Measurements from ENCODE around the gene RELN.

DNA sequence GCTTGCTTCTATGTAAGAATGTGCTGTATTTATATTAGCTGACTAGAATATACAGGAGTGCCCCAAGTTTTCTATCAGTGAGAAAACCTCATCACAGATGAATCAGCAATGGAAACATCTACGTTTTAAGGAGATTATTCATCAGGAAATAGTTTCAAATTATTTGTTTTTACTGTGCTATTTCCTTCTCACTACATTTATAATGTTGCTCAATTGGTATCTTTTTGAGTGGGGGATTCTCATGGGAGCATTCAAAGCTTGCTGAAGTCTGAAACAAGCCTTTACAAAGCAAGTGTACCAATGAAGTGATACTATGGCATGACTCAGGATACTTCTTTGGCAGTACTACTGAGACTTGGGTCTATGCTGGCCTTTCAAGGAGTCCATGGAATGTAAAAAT, 352.4 kb downstream of the RELN start:
- TF ChIP-seq, protein P1, sequence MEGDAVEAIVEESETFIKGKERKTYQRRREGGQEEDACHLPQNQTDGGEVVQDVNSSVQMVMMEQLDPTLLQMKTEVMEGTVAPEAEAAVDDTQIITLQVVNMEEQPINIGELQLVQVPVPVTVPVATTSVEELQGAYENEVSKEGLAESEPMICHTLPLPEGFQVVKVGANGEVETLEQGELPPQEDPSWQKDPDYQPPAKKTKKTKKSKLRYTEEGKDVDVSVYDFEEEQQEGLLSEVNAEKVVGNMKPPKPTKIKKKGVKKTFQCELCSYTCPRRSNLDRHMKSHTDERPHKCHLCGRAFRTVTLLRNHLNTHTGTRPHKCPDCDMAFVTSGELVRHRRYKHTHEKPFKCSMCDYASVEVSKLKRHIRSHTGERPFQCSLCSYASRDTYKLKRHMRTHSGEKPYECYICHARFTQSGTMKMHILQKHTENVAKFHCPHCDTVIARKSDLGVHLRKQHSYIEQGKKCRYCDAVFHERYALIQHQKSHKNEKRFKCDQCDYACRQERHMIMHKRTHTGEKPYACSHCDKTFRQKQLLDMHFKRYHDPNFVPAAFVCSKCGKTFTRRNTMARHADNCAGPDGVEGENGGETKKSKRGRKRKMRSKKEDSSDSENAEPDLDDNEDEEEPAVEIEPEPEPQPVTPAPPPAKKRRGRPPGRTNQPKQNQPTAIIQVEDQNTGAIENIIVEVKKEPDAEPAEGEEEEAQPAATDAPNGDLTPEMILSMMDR (IDR thresholded peaks at IDR 0.05 in 2 of 3, conservative IDR thresholded peaks at IDR 0.05 in 1 of 3; ENCODE audit: insufficient read depth in 2 of 3, low read depth in 1 of 3, low read length in 3 of 3), result no peak
- TF ChIP-seq, protein P2, sequence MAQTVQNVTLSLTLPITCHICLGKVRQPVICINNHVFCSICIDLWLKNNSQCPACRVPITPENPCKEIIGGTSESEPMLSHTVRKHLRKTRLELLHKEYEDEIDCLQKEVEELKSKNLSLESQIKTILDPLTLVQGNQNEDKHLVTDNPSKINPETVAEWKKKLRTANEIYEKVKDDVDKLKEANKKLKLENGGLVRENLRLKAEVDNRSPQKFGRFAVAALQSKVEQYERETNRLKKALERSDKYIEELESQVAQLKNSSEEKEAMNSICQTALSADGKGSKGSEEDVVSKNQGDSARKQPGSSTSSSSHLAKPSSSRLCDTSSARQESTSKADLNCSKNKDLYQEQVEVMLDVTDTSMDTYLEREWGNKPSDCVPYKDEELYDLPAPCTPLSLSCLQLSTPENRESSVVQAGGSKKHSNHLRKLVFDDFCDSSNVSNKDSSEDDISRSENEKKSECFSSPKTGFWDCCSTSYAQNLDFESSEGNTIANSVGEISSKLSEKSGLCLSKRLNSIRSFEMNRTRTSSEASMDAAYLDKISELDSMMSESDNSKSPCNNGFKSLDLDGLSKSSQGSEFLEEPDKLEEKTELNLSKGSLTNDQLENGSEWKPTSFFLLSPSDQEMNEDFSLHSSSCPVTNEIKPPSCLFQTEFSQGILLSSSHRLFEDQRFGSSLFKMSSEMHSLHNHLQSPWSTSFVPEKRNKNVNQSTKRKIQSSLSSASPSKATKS (CRISPR knock-in tag; IDR thresholded peaks at IDR 0.05), result no peak
- TF ChIP-seq HDAC2 (IDR thresholded peaks at IDR 0.05) (no peak), ADNP (tag; IDR thresholded peaks at IDR 0.05) (no peak), MAFK (IDR thresholded peaks at IDR 0.05; ENCODE audit: low read length) (no peak), CBFB (CRISPR knock-in tag; IDR thresholded peaks at IDR 0.05) (no peak), SMARCA5 (IDR thresholded peaks at IDR 0.05) (no peak), ZNF354B (CRISPR knock-in tag; IDR thresholded peaks at IDR 0.05) (no peak), CC2D1A (IDR thresholded peaks at IDR 0.05) (no peak), CHCHD3 (CRISPR knock-in tag; IDR thresholded peaks at IDR 0.05) (no peak)
